NCI-H526 (cell line): ENCODE results near the gene KDM4F.
A peak's percentile ranks its signal among the peaks of the same experiment; 100 is the strongest.

Experiments
- DNase-seq, 2 experiments: peaks; one replicate each; lab custom pipeline; 2025; lab: John Stamatoyannopoulos, UW

KDM4F gene

GRCh38 chr11:95065336-95065735 lies 16.1 kb downstream of the KDM4F start:
- peak; percentile 96 to 97 for DNase-seq

- DNase-seq, result peak; percentile 87 to 98
Measured at GRCh38 chr11:95066716-95067038, 17.5 kb downstream of the KDM4F start, which contains the start of gene SRSF8. Gene SRSF8 (plus strand): TSS chr11:95066919. CDS start chr11:95067227, 308 bp downstream.

- DNase-seq, result peak; percentile 88 to 98
Measured at GRCh38 chr11:95067039-95067840, 18.0 kb downstream of the KDM4F start.

DNA sequence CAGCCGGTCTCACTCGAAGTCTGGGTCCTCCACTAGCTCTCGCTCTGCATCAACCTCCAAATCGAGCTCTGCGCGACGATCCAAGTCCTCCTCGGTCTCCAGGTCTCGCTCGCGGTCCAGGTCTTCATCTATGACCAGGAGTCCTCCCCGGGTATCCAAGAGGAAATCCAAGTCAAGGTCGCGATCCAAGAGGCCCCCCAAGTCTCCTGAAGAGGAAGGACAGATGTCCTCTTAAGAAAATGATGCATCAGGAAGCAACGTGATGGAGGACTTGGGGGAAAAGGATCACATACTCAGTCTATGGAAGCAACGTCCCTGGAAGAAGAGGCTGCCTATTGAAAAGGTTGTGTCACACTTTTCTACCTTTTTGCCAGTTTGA lies 18.6 kb downstream of the KDM4F start:
- no peak for DNase-seq

DNA sequence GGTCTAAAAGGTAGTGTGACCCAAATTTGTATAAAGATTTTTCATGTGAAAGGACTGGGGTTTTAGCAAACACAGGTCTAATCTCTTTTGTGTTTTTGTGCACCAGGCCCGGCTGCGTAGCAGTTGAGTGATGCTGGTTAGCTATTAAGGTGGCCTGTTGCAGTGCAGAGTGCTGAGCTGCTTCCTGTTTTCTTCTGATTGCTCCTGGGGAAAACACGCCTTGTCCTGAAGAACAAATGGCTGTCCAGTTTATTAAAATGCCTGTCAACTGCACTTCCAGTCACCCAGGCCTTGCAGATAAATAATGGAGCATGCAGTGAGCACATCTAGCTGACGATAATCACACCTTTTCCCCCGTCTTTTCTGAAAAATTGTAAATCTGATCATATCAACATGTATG lies 19.3 kb downstream of the KDM4F start:
- DNase-seq, result peak; percentile 98 to 99

GRCh38 chr11:95070471-95070870 lies 21.2 kb downstream of the KDM4F start:
- no peak for DNase-seq

GRCh38 chr11:95072948-95073347 lies 23.7 kb downstream of the KDM4F start:
- DNase-seq, result no peak

GRCh38 chr11:95074792-95075563 lies 25.8 kb downstream of the KDM4F start:
- no peak for DNase-seq

DNA sequence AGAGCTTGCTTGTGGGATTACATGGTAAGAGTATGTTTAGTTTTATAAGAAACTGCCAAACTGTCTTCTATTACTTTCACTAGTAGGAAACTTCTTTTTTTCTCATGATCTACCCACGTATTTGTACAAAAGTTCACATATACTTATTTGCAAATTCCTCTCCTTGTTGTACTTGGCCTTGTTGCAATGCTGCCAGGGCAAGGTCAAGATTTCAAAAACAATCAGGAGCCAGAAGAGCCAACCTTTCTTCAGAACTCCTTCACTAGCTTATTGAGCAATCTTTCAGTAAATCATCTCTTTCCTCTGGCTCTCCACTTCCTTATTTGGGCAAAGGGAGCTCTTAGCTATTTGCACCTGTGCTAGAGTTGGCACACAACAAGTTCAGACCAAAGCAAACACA lies 27.2 kb downstream of the KDM4F start:
- DNase-seq, result no peak

GRCh38 chr11:95076981-95077380 lies 27.8 kb downstream of the KDM4F start:
- DNase-seq, result no peak

GRCh38 chr11:95078526-95078925 lies 29.3 kb downstream of the KDM4F start:
- no peak for DNase-seq

GRCh38 chr11:95081010-95081409 lies 31.8 kb downstream of the KDM4F start:
- no peak for DNase-seq

DNA sequence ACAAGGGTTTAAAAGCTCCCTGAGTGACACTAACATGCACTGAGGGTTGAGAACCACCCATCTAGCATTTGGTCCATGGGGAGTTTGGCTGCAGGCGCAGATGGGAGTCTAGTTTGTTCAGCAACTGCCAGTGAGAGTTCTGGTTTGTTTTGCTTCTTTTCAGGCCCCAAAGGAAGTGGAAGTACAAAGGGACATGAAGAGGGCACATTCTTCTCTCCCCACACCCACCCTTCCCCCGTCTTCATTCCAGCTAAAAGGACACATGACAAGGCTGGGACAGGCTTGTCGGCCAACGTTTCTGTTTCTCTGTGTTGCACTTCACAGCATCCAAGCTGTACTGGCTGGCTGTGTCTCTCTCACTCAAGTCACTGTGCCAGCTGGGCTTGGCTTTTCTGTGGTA lies 32.2 kb downstream of the KDM4F start:
- DNase-seq, result no peak

DNA sequence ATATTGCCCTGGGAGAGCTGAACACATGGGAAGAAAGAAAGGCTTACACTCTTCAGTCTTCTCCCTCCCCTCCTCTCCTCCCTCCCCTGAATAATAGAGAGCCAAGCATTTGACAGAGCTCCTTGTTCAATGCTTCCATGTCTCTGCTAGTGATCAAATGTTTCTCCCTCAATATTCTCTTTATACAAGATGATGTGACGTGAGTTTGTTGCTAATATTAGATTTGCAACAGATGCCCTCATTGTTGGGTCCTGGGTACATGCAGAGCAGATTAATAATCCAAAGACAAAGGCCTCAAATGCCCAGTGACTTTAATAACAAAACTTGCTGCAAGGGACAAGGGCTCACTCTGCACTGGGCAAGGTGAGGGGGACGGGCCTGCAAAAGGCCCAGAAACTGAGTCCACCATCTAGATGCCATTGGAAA lies 33.4 kb downstream of the KDM4F start:
- DNase-seq, result no peak

DNA sequence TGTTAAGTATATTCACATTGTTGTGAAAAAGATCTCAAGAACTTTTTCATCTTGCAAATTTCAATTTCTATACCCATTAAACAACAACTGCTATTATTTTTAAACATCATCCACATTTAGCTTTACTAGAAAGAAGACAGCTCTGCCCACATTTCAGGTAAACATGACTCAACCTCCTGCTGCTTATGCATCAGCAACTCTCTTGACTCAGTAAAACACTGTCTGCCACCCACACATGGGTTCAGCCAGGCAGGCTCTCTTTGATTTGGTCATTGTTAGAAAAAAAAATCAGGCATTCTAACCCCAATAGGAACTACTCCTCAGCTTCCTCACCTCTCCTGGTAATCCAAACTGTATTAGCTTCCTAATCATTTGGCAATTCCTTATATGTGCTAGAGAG lies 35.3 kb downstream of the KDM4F start:
- no peak for DNase-seq

GRCh38 chr11:95085117-95085816 lies 36.0 kb downstream of the KDM4F start:
- DNase-seq, result no peak

DNA sequence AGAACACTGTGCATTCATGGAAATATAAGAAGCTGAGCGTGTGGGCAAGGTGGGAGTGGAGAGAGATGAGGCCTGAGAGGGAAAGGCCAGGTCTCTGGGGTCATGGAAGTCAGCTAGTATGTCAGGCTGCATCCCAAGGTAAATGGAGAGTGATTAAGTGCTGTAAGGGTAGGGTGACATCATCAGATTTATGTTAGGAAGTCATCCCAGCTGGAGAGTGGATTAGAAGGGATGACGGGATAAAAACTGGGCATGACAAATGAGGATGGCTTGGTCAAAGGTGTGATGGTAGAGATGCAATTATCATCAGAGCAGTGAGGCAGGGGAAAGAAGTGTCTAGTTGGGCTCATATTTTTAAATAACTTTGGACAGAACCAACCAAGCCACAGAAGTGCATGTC lies 36.9 kb downstream of the KDM4F start:
- no peak for DNase-seq

- DNase-seq, result no peak
Measured at GRCh38 chr11:95086836-95087570, 37.8 kb downstream of the KDM4F start.

GRCh38 chr11:95088946-95089619 lies 39.9 kb downstream of the KDM4F start:
- peak in 1 of 2 experiments; percentile 32 for DNase-seq

DNA sequence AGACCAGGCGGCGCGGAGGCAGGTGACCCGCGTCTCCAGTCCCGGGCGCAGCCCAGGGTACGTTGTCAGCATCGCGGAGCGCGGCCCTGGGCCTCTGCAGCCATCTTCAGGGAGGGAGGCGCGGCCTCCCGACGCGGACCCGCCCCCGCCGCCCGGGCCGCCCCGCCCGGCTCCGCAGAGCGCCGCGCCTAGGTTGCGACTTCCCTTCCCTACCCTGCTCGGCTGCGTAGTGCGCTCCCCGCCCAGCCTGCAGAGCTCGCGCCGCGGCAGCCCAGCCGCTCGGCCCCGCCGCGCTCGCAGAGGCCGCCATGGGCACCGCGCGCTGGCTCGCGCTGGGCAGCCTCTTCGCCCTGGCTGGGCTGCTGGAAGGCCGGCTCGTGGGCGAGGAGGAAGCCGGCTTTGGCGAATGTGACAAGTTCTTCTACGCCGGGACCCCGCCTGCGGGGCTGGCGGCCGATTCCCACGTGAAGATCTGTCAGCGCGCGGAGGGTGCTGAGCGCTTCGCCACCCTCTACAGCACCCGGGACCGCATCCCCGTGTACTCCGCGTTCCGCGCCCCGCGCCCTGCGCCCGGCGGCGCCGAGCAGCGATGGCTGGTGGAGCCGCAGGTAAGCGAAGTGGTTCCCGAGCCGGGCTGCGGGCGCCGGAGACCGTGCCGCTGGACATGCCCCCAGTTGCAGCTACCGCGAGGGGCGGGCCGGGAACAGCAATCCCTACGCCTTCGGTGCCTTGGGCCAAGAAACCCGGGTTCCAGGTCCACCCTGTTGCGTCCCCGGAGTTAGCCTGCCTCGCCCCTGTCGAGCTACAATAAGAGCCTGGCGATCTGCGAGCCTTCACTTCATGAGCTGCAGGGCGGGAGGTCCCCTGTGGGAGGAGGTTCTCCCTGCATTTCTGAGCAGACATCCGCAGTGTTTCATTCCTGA lies 40.7 kb downstream of the KDM4F start, which contains the start of gene ENDOD1:
Gene ENDOD1, plus strand, starts transcription at position 227 of the 923 bp plus-strand sequence. Its CDS starts 82 bp downstream, at position 309.
- peak; percentile 68 to 97 for DNase-seq
